GM21825 (cell line): ENCODE measurements around the gene CYP8B1.
"Not testable (repeated sequence)": the region's sequence is repeated elsewhere in the genome, so short reads cannot be mapped to it uniquely, and the experiment has no call there.

ENCODE experiments used
- ATAC-seq: cut with Tn5 transposase; IDR thresholded peaks from one replicate; pipeline ENCODE4 v1.9.1; 2021; ENCODE audit warnings: mild to moderate bottlenecking, moderate library complexity; ENCODE audit not compliant: unreplicated experiment

Gene CYP8B1

DNA sequence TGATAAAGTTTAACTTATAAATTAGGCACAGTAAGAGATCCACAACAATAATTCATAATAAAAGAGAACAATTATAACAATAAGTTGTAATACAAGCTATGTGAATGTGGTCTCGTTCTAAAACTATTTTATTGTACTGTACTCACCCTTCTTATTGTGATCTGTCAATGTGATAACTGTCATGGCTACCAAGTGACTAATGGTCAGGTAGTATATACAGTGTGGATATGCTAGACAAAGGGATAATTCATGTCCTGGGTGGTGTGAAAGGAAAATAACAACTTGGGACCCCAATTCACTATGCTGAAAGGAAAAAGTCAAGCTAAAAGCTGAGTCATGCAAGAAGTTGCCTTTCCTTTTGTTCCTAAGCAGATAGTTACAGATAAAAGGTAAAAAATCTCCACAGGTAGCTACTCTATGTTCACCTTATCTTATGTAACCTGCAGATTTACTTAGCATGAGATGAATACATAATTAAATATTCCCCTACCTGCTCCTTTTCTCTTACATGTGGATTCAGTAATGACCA, 10.7 kb upstream of the CYP8B1 start:
- no peak for ATAC-seq

DNA sequence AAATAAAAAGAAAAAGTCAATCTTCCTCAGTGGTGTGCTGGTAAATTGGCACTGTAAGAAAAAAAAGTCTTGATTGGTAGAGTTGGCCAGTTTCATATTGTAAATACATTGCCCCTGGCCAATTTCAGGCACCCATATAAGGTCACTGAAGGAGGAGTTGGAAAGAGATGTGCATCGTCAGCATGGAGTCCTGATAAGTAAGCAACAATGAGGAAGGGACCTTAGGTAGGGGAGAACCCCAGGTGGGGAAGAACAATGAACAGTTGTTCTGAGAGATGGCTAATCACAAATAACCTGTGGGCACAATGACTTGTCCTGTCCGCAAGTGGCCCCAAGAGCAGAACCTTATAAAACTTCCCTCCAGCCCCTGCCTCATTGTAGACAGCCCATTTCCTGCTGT, 8.6 kb upstream of the CYP8B1 start:
- no peak for ATAC-seq

DNA sequence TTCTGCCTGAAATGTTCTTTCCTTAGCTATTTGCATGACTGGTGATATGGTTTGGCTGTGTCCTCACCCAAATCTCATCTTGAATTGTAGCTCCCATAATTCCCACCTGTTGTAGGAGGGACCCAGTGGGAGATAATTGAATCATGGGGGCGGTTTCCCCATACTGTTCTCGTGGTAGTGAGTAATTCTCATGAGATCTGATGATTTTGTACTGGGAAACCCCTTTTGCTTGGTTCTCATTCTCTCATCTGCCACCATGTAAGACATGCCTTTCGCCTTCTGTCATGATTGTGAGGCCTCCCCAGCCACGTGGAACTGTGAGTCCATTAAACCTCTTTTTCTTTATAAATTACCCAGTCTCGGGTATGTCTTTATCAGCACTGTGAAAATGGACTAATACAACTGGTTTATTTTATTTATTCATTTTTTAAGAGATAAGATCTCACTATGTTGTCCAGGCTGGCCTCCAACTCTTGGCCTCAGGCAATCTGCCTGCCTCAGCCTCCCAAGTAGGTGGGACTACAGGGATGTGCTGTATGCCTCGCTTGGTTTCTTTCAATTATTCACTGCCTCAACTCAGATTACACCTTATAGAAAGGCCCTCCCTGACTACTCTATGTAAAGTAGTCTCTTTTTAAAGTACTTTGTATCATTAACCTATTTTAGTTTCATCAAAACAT, 7.7 kb upstream of the CYP8B1 start:
- ATAC-seq: not testable (repeated sequence)

DNA sequence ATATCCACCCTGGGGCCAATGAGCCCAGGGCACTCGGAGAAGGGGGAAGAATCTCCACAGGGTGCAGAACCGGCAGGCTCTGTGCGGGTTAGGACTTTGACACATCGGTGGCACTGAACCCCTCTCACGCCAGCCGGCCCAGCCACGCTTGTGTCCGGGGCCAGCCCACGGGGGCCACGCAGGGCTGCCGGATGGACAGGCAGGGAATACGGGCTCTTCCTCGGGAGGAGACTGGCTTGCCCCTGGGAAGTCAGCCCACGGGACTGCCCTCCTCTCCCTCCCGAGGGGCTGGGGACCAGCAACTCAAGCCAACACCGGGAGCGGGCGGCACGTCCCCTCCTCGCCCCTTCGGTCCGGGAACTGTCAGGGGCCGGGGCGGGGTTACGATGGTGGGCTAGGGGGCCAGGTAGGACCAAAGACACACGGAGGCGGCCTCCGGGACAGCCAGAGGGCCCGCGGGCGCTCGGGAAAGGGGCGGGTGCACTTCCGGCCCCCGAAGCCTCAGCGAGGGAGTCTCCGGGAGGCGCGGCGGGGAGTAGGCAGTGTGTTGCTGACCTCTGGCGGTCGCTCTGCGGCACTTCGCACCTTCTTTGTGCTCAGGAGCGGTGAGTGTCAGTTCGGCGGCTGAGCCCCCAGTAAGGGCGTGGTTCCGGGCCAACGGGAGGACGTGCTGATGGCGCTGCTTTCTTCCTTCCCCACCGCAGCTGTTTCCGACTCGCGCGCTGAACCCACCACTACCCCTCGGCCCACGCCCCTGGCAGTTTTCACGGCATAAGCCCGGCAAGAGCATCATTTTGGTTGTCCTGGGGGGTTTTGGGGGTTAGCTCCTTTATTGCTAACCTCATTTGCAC, 5.1 kb upstream of the CYP8B1 start:
- peak; percentile 96 for ATAC-seq

DNA sequence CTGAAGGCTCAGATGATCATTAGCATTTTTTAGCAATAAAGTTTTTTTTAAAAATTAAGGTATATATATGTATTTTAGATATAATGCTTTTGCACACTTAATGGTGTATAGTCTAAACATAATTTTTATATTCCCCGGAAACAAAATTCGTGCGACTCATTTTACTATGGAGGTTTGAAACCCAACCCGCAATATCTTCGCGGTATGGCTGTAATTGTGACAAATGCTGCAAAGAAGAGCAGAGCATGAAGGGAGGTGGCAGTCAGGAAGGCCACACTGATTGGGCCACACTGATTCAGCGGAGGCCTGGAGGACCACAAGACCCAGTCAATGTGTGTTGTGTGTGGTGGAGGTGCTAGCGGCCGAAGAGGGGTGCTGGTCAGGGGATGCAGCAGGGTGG, 4.5 kb upstream of the CYP8B1 start:
- ATAC-seq: no peak

DNA sequence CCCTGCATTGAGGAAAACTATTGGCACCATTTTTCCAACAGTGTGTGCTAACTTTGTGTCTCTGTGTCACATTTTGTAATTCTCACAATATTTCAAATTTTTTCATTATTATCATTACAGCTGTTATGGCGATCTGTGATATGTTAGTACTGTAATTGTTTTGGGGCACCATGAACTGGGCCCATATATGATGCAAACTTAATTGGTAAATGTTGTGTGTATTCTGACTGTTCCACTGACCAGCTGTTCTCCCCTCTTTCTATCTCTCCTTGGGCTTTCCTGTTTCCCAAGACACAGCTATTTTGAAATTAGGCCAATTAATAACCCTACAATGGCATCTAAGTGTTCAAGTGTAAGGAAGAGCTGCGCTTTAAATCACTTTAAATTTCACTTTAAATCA, 2.2 kb upstream of the CYP8B1 start:
- no peak for ATAC-seq

DNA sequence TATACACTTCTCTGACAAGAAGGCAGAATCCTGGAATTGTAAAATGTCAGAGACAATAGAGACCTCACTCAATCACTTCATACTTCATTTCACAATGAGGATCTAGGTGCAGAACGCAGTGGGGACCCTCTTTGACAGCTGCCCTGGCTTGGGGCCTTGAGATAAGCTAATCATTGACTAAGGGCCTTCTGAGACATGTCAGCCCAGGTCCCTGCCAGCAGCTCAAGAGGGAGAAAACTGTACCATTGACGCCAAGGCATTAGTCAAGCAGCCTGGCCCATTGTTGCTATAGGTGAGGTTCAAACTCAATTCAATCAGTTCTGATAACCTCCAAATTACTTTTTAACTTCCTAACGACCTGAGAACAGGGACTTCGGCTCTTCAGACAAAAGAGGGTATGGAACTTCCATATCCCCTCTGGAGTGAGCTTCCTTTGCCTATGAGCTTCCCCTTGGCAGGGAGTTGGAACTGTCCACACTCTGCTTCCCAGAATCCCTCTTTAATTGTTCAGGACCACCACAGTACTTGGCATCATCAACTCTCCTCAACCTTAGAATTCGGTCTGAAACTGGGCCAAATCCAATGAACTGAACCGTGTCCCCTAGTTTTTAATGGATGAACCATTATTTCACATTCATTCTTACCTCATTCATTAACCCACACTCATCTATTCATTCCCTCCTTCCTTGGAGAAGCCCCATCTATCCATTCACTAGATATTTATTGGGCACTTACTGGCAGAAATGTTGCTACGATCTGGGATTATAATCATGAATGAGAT, 1.5 kb upstream of the CYP8B1 start:
- ATAC-seq: no peak

DNA sequence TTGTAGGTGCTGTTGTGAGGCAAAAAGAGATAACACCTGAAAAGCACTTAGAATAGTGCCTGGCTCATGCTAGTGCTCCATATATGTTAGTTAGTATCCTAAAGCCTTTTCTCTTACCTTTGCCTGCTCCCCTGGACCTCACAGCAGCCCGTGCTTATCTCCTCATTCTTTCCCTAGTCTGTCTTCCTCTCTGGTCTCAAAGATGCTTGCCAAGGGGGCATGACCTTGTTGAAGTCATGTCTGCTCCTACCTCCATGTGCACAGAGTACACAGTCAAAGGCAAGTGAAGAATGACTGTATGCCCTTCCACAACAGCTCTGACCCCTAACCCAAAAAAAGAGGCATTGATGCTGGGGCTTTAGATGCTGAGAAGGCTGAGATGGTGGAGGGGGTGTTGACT, 722 bp upstream of the CYP8B1 start:
- no peak for ATAC-seq

DNA sequence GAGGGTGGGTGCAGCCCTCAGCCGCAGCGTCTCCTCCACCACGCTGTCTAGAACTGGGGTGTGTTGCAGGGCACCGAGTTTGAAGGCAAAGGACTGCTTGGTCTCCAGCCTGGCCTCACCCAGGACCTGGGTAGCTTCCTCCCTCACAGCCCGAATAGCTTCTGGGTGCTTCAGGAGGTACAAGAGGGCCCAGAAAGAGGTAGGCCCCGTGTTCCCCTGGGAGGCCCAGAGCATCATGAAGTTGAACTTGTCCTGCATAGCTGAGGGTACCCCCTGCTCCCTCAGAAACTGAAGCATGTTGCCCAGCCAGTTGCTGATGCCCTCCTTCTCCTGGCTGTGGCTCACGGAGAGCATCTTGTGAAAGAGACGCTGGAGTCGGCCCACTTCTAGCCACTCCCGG, 930 bp downstream of the CYP8B1 start:
- ATAC-seq: no peak

DNA sequence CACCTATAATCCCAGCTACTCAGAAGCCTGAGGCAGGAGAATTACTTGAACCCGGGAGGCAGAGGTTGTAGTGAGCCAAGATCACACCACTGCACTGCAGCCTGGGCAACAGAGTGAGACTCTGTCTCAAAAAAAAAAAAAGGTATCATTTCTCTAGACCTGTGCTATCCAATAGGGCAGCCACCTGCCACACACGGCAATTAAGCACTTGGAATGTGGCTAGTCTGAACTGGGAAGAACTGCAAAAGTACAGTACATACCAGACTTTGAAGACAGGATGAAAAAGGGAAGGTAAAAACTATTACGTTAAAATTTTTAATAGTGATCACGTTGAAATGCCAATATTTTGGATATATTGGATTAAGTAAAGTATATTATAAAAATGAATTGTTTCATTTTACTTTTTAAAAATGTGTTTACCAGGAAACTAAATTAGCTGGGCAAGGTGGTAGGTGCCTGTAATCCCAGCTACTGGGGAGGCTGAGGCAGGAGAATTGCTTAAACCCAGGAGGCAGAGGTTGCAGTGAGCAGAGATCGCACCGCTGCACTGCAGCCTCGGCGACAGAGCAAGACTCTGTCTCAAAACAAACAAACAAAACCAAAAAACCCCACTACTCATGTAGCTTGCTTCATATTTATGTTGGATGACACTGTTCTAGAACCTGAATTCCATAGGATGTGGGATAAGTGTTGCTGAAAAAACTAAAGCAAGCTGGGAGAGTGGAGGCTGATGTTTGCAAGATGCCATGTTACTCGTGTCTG, 2.3 kb downstream of the CYP8B1 start:
- ATAC-seq: no peak

DNA sequence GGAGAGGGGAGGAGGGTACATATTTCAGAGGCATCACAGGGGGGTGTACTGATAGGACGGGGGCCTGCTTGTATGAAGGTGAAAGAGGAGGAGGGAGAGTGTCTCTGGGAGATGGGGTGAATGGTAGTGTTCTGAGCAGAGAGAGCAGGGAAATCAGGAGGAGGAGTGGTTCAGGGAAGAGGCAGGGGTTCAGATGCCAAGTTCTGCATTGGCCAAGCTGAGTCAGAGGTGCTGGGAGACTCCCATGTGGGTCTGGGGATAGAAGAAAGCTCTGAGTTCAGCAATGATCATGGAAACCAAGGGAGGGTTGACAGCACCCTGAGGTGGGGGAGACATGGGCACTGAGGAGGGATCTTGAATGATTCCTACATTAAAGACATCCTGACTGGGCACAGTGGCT, 3.0 kb downstream of the CYP8B1 start:
- ATAC-seq: no peak

DNA sequence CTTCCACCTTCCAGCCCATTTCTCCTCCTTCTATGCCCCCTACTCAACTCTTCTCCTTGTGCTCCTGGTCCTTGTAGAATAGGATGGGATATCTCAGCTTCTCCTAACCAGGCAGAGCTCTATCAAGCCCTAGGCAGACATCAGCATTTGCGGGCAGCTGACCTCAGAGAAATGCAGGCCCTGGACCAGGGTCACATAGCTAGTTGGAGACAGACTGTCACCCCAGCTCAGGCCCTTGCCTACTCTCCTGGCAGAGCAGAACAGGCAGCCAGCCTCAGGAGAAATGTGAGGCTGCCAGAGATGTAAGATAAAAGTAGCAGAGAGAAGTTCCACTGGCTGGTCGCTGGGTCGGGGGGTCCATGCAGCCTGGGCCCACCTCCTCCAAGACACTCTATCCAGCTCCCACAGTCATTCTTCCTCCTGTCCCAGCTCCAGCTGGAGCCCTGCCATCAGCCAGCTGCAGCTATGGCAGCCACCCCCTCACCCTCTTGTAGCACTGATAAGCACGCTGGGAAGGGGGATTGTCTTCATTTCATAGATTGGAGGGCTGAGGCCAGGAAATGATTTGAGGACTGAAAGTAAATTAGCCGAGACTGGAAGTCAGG, 4.0 kb downstream of the CYP8B1 start:
- no peak for ATAC-seq

DNA sequence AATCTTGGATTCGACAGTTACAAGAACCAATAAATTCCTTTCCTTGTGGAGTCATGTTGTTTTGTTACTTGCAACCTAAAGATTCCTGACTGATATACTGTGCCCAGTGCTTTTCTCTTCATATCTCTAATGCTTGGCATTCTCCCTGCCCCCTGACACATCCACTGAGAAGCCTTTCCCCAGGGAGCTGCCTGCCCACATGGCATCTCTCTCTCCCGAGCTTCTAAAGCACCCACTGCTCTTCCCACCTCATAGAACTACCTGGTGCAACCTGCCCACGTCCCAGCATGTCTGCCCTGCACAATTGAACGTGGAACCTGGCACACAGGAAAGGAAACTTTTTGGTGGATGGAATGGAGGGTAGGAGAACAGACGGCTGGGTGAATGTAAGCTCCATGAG, 6.8 kb downstream of the CYP8B1 start:
- no peak for ATAC-seq

DNA sequence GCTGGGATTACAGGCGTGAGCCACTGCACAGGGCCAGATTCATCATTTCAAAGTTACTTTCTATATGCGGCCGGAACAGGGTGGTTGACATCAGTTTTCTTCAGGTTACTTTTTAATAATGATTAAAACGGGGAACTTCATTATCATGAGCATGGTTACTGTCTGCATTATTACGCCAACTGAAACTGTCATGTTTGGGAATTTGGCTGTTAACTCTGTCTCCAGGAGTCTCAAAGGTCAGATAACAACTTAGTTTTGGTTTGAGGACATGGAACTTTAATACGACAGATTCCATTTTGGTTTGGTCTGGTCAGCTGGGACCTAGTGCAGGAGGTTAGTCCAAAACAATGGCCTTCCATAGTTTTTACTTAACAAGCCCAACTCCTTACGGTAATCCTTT, 8.5 kb downstream of the CYP8B1 start:
- ATAC-seq: no peak

DNA sequence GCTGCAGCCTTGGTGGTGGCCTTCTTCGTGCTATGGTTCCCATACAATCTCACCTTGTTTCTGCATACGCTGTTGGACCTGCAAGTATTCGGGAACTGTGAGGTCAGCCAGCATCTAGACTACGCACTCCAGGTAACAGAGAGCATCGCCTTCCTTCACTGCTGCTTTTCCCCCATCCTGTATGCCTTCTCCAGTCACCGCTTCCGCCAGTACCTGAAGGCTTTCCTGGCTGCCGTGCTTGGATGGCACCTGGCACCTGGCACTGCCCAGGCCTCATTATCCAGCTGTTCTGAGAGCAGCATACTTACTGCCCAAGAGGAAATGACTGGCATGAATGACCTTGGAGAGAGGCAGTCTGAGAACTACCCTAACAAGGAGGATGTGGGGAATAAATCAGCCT, 10.4 kb downstream of the CYP8B1 start:
- no peak for ATAC-seq

DNA sequence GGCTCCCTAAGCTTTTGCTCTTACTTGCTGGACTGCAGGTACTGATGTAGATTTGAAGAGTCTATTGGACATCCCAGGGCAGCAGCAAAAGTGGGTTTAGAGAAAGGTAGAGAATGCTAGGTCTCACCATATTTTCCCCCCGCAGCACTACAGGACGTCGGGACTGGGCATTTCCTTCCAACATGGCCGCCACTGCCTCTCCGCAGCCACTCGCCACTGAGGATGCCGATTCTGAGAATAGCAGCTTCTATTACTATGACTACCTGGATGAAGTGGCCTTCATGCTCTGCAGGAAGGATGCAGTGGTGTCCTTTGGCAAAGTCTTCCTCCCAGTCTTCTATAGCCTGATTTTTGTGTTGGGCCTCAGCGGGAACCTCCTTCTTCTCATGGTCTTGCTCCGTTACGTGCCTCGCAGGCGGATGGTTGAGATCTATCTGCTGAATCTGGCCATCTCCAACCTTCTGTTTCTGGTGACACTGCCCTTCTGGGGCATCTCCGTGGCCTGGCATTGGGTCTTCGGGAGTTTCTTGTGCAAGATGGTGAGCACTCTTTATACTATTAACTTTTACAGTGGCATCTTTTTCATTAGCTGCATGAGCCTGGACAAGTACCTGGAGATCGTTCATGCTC, 11.2 kb downstream of the CYP8B1 start:
- ATAC-seq: no peak

DNA sequence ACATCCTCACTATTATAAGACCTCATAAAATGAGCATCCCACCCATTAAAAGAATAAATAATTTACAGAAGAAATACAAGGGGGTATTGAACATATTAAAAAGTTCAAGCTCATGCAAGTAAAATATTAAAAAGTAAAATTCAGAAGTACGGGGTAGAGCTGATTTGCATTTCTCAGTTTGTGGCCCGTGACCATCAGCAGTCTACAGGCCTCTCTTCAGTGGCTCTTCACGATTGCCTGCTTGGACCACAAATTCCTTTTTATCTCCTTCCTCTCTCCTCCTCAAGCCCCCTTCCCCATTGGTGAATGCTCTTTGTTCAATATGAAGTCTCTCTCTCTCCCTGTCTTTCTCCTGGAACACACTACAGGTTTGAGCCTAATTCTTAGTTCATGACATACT, 19.1 kb downstream of the CYP8B1 start:
- ATAC-seq: no peak

DNA sequence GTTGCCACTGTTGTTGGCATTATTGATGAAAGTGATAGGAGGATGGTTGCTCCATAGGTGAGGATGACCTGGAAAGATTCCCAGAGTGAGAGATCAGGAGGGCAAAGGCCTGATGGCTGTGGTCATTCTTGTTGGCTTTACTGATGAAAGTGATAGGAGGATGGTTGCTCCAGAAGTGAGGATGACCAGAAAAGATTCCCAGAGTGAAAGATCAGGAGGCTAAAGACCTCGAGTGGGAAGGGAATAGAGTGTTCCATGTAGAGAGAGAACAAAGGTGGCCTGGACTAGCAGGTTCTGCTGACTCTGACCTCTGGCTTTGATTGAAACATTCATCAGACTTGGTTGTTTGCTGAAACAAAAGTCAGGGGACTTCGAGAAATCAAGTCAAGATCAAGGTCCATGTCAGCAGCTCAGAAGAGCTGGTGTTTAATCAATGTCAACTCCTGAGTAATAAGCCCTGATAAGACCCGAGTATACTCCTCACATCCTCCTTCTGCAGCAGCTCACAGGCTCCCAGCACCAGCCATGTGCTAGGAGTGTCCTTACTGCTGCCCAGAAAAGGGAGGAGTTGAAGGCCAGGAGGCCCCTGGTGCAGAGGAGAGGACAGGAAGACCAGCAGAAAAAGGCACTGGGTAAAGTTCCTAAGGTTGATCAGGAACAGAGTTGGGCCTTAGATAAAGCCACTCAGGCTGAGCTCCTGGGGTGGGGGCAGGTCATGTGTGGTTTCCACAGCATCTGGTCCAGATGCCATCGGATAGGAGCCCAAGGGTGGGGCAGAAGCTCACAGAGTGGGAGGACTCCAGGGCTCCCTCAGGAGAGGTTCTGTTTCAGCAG, 19.9 kb downstream of the CYP8B1 start:
- no peak for ATAC-seq

DNA sequence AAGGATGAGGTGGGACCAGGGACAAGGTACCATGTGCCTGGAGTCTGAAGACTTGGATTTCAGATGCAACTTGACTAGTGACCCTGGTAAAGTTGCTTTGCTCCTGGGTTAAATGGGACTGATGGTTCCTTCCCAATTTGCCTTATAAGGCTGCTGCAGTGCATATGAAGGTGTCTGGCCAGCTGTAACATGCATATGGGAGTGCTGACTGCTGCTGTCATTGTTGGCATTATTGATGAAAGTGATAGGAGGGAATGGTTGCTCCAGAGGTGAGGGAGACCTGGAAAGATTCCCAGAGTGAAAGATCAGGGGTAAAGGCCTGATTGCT, 20.5 kb downstream of the CYP8B1 start:
- no peak for ATAC-seq
